K562 (cell line): ENCODE data around the gene TGFBR2. TPM values are rescaled to one million over a fixed set of nuclear protein-coding genes. Genes with fewer than 3 reads are reported as not detected.

Source experiments
- ARID3B ChIP-seq: fragments of 250-450 bp; sonication (Bioruptor Pico); IDR thresholded peaks from 2 replicates; pipeline ENCODE4 v1.4.0; 2020; ENCODE audit warnings: borderline replicate concordance
- BRF2 ChIP-seq: IDR thresholded peaks from 3 replicates; pipeline ENCODE4 v1.6.1; 2011; ENCODE audit warnings: borderline replicate concordance, mild to moderate bottlenecking; ENCODE audit not compliant: insufficient read length, insufficient read depth
- ELF4 ChIP-seq: fragments of 450-650 bp; formaldehyde crosslinking; IDR thresholded peaks from 2 replicates; pipeline ENCODE4 v1.4.0; 2022; ENCODE audit warnings: missing genetic modification characterization
- NCOA4 ChIP-seq: fragments of 450-650 bp; IDR thresholded peaks from 2 replicates; pipeline ENCODE4 v1.6.1; 2018; ENCODE audit warnings: mild to moderate bottlenecking; ENCODE audit not compliant: partially characterized antibody
- PML ChIP-seq: IDR thresholded peaks from 2 replicates; pipeline ENCODE4 v1.6.1; 2012; ENCODE audit warnings: low read length, inconsistent platforms
- PURB ChIP-seq: sonication (generic); formaldehyde crosslinking; IDR thresholded peaks from 2 replicates; pipeline ENCODE4 v1.9.0; 2021; ENCODE audit warnings: low read depth, mild to moderate bottlenecking, missing genetic modification reagents
- RREB1 ChIP-seq: fragments of 250-450 bp; sonication (Bioruptor Pico); IDR thresholded peaks from 2 replicates; pipeline ENCODE4 v1.4.0; 2020
- THRAP3 ChIP-seq: fragments of 450-650 bp; IDR thresholded peaks from 2 replicates; pipeline ENCODE4 v1.6.1; 2016; ENCODE audit warnings: mild to moderate bottlenecking, inconsistent platforms, borderline replicate concordance
- TSHZ1 ChIP-seq: fragments of 250-450 bp; sonication (Bioruptor Pico); IDR thresholded peaks from 2 replicates; pipeline ENCODE4 v1.4.0; 2020; ENCODE audit warnings: mild to moderate bottlenecking, moderate library complexity
- ZBTB33 ChIP-seq: sonication (generic); formaldehyde crosslinking; IDR thresholded peaks from 2 replicates; pipeline ENCODE4 v1.8.1; 2023; ENCODE audit warnings: mild to moderate bottlenecking, missing genetic modification reagents
- ZNF217 ChIP-seq: sonication (generic); formaldehyde crosslinking; IDR thresholded peaks from 2 replicates; pipeline ENCODE4 v1.8.0; 2022; ENCODE audit warnings: mild to moderate bottlenecking, missing genetic modification reagents
- polyA plus RNA-seq, 8 experiments: library from polyadenylated mRNA; depleted of rRNA in 4 of 8; stranded (reverse) in 5 of 8; unstranded in 3 of 8; fragments of >200 nt; fragmentation: Nextera tagmentation in 2 of 8; fragmentation: Illumina TruSeq in 1 of 8; extraction: Ambion mirVana in 2 of 8; extraction: Trizol in 1 of 8; gene quantifications; 2 replicates each; pipeline versions ENCODE4 v1.2.1 to v1.2.3, GENCODE V29; 2011 to 2014; ENCODE audit warnings: inconsistent platforms in 1 of 8, missing spikeins in 1 of 8
- total RNA-seq, 7 experiments: library from RNA; depleted of rRNA in 6 of 7; stranded (reverse); fragments of >200 nt in 6 of 7; fragmentation: Illumina TruSeq in 2 of 7; extraction: Trizol in 2 of 7; gene quantifications; 2 replicates each; pipeline versions ENCODE4 v1.2.1 to v1.2.3, GENCODE V29; 2011 to 2021; ENCODE audit warnings: low replicate concordance in 1 of 7

Gene TGFBR2
- total and polyA plus RNA-seq, 9 of the 15 experiments (the other 6 are each of a cell fraction or from before 2014, with no cell fraction given), result 0.11 to 0.84 (median 0.24) TPM

GRCh38 chr3:30729936-30730335, 123.5 kb downstream of the TGFBR2 start (continued):
- TF ChIP-seq TSHZ1 (CRISPR knock-in tag) (no peak), THRAP3 (no peak), ZNF217 (CRISPR knock-in tag) (no peak), BRF2 (no peak), ARID3B (CRISPR knock-in tag) (no peak), ELF4 (no peak), PURB (CRISPR knock-in tag) (no peak), RREB1 (CRISPR knock-in tag) (no peak), NCOA4 (no peak), PML (no peak), ZBTB33 (no peak)
- TF ChIP-seq, all 486 proteins: peak for 0
